ENCODE results near the gene IL18R1.
A peak's percentile ranks its signal among the peaks of the same experiment; 100 is the strongest.

IL18R1 gene

DNA sequence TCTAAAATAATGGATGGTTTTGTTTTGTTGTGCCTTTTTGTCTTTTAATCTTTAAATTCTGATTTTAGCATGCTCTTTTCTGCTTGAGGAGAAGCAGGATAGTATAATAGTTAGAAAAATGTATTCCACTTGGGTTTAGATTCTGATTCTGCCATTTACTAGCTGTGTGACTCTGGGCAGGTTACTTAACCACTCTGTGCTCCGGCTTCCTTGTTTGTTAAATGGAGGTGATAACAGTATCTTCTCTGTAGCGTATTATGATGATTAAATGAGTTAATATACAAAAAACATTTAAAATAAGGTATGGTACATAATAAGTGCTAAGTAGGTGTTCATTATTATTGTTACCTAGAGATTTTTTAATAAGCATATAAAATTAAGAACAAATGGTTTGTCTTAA, 40.4 kb downstream of the IL18R1 start:
- TF ChIP-seq, protein P1, sequence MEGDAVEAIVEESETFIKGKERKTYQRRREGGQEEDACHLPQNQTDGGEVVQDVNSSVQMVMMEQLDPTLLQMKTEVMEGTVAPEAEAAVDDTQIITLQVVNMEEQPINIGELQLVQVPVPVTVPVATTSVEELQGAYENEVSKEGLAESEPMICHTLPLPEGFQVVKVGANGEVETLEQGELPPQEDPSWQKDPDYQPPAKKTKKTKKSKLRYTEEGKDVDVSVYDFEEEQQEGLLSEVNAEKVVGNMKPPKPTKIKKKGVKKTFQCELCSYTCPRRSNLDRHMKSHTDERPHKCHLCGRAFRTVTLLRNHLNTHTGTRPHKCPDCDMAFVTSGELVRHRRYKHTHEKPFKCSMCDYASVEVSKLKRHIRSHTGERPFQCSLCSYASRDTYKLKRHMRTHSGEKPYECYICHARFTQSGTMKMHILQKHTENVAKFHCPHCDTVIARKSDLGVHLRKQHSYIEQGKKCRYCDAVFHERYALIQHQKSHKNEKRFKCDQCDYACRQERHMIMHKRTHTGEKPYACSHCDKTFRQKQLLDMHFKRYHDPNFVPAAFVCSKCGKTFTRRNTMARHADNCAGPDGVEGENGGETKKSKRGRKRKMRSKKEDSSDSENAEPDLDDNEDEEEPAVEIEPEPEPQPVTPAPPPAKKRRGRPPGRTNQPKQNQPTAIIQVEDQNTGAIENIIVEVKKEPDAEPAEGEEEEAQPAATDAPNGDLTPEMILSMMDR (IDR thresholded peaks at IDR 0.05; ENCODE audit: low read depth, low read length), result no peak
- no peak overlapping the region for H3K4me3 ChIP-seq (replicated peaks in 1 of 2; ENCODE audit: low read depth in 2 of 2, low read length in 2 of 2)
- no peak for DNase-seq (ENCODE audit: low read depth in 2 of 2)

- TF ChIP-seq, protein P1 (IDR thresholded peaks at IDR 0.05; ENCODE audit: low read depth, low read length), result no peak
- DNase-seq (ENCODE audit: low read depth in 2 of 2), result no peak
- no peak overlapping the region for H3K4me3 ChIP-seq (replicated peaks in 1 of 2; ENCODE audit: low read depth in 2 of 2, low read length in 2 of 2)
These were observed 41.6 kb downstream of the IL18R1 start for GRCh38 chr2:102397209-102397608.

- no peak for DNase-seq (ENCODE audit: low read depth in 2 of 2)
- no peak overlapping the region for H3K4me3 ChIP-seq (replicated peaks in 1 of 2; ENCODE audit: low read depth in 2 of 2, low read length in 2 of 2)
- TF ChIP-seq, protein P1 (IDR thresholded peaks at IDR 0.05; ENCODE audit: low read depth, low read length), result no peak
These were observed 44.0 kb downstream of the IL18R1 start for GRCh38 chr2:102399499-102400141.

DNA sequence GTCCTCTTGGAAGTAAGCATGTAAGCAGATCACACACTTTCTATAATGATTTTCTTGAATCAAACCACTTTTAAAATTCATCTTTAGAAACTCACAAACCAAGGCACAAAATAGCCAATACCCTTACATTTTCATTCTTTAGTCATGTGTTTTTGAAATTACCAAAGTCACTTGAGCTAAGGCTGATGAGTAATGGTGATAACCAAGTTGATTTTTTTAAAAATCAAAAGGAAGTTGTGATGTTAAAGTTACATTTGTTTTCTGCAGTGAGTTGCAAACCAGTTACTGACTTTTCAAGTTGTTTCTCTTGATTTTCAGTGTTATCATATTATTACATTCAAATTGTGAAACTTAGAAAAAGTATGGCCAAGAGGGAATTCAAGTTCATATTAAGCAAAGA, 45.9 kb downstream of the IL18R1 start:
- peak in 1 of 2 donors; percentile 8 for DNase-seq (ENCODE audit: low read depth in 2 of 2)
- TF ChIP-seq, protein P1 (IDR thresholded peaks at IDR 0.05; ENCODE audit: low read depth, low read length), result no peak
- H3K4me3 ChIP-seq (replicated peaks in 1 of 2; ENCODE audit: low read depth in 2 of 2, low read length in 2 of 2), result no peak overlapping the region

DNA sequence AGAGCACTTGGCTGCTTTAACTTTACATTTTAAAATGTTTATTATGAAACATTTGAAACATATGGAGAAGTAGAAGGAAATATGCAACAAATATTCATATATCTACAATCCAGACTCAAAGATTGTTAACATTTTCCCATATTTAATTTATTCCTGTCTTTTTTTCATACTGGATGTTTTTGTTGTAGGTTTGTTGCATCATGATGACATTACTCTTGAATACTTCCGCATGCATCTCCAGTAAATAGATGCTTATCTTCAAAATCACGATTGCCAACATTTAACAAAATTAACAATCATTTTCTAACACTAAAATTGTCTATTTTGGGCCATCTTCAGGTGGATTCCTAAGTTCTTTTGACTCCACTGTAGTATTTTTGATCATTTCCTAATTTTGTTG, 46.3 kb downstream of the IL18R1 start:
- DNase-seq (ENCODE audit: low read depth in 2 of 2), result no peak
- no peak overlapping the region for H3K4me3 ChIP-seq (replicated peaks in 1 of 2; ENCODE audit: low read depth in 2 of 2, low read length in 2 of 2)
- TF ChIP-seq, protein P1 (IDR thresholded peaks at IDR 0.05; ENCODE audit: low read depth, low read length), result no peak

DNA sequence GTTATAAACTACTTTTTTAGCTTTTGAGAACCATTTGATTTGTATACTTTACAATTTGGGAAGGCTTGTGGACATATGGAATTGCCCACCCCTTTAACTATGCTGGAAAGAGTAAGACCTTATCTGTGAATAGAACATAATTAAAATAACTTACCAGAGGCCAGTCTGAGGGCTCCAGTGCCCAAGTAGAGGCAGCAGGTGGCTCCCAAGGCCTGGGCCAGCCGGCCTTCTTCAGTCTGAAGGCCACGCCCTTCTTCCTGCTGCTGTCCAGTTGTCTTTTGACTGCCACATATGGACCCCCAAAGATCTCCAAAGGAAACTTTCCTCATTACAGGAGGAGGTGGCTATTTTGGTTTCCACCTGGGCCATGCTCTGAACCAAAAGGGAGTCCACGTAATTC, 55.4 kb downstream of the IL18R1 start:
- TF ChIP-seq, protein P1 (IDR thresholded peaks at IDR 0.05; ENCODE audit: low read depth, low read length), result no peak
- H3K4me3 ChIP-seq (replicated peaks in 1 of 2; ENCODE audit: low read depth in 2 of 2, low read length in 2 of 2), result no peak overlapping the region
- DNase-seq (ENCODE audit: low read depth in 2 of 2), result no peak

GRCh38 chr2:102412199-102412598, 56.6 kb downstream of the IL18R1 start:
- H3K4me3 ChIP-seq (replicated peaks in 1 of 2; ENCODE audit: low read depth in 2 of 2, low read length in 2 of 2), result no peak overlapping the region
- no peak for DNase-seq (ENCODE audit: low read depth in 2 of 2)
- TF ChIP-seq, protein P1 (IDR thresholded peaks at IDR 0.05; ENCODE audit: low read depth, low read length), result no peak

All from cardiac fibroblast (primary cell).